Ovary (tissue), 3 donors: ENCODE data around the gene BICDL1.

Source experiments
- CTCF ChIP-seq, 3 donors: fragments of 450-650 bp in 2 of 3; fragments of 200-600 bp in 1 of 3; IDR thresholded peaks; one replicate each; pipeline versions ENCODE4 v1.5.1 to v1.8.0; 2016 to 2022; ENCODE audit warnings: antibody characterized with exemption in 3 of 3, mild to moderate bottlenecking in 1 of 3
- POLR2A ChIP-seq: fragments of 450-650 bp; IDR thresholded peaks from one replicate; pipeline ENCODE4 v1.6.1; 2017; ENCODE audit warnings: antibody characterized with exemption, mild to moderate bottlenecking, moderate library complexity
- donor health status: DM: no; HTN: no; CAD: no.

DNA sequence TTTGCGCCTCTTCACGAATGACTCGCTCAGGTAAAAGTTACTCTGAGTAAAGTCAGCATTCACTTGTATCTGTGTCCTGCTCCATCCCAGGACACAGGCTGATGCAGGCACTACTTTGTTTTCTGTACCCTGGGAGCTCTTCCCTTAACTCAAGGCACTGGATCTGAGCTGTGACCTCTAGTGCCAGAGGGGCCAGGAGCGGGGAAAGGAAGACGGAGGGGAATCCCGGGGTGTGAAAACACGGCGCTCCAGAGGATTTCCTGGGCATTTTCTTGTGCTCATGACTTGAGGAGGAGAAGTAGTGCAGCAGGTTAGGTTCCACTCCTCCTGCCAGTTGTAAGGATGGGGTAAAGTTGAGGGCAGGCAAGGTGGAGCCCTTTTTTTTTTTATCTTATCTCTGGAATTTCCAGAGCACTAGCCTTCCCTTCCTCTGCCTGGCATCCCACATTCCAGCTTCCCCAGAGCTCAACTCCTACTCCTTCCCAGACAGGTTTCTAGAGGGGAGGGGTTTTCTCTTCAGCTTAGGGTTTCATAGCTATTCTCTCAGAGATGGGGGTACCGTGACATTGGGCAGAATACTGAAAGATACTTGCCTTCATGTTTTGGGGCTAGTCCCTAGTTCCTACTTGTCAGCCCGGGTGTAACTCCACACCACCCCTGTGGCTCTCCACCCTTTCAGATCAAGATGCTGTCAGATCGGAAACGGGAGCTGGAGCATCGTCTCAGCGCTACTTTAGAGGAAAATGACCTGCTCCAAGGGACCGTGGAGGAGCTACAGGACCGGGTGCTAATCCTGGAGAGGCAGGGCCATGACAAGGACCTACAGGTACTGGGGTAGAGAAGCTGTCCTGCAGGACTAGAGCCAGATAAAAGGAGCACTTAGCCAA lies 75.3 kb downstream of the BICDL1 start:
- TF ChIP-seq CTCF (IDR thresholded peaks at IDR 0.05) (no peak), POLR2A (no peak)
